Skeletal muscle cell (primary cell): ENCODE measurements around the gene IQCM.

ENCODE experiments used
- DNase-seq: peaks from one replicate; pipeline ENCODE4 v3.0.0-alpha.2; 2010; ENCODE audit warnings: low read depth
- H3K4me3 ChIP-seq: 2 replicates; pipeline ENCODE4 v1.5.1; 2011; ENCODE audit warnings: low read depth, mild to moderate bottlenecking, control low read depth, low read length, moderate library complexity

The IQCM gene

GRCh38 chr4:149631629-149632028 is 184.0 kb downstream of the IQCM start:
- DNase-seq, result no peak
- H3K4me3 ChIP-seq, result no peak overlapping the region

- no peak for DNase-seq
- H3K4me3 ChIP-seq, result no peak overlapping the region
These were observed 185.6 kb downstream of the IQCM start for GRCh38 chr4:149630064-149630463.

GRCh38 chr4:149605601-149606378 is 209.9 kb downstream of the IQCM start:
- DNase-seq, result peak; percentile 15
- no peak overlapping the region for H3K4me3 ChIP-seq

- H3K4me3 ChIP-seq, result no peak overlapping the region
- DNase-seq, result no peak
These were observed 210.8 kb downstream of the IQCM start for GRCh38 chr4:149604827-149605226.

- no peak overlapping the region for H3K4me3 ChIP-seq
- peak; percentile 1 for DNase-seq
These were observed 220.1 kb downstream of the IQCM start for GRCh38 chr4:149595500-149595899.

- DNase-seq, result no peak
- no peak overlapping the region for H3K4me3 ChIP-seq
These were observed 225.8 kb downstream of the IQCM start for GRCh38 chr4:149589826-149590225.

GRCh38 chr4:149584722-149585121 is 230.9 kb downstream of the IQCM start:
- no peak overlapping the region for H3K4me3 ChIP-seq
- DNase-seq, result peak; percentile 3

GRCh38 chr4:149574971-149575370 is 240.7 kb downstream of the IQCM start:
- H3K4me3 ChIP-seq, result no peak overlapping the region
- no peak for DNase-seq

- no peak overlapping the region for H3K4me3 ChIP-seq
- no peak for DNase-seq
These were observed 242.9 kb downstream of the IQCM start for GRCh38 chr4:149572716-149573115.

- H3K4me3 ChIP-seq, result no peak overlapping the region
- DNase-seq, result no peak
These were observed 259.8 kb downstream of the IQCM start for GRCh38 chr4:149555799-149556198.

- no peak overlapping the region for H3K4me3 ChIP-seq
- no peak for DNase-seq
These were observed 260.5 kb downstream of the IQCM start for GRCh38 chr4:149555146-149555545.

GRCh38 chr4:149553959-149554520 is 261.6 kb downstream of the IQCM start:
- no peak overlapping the region for H3K4me3 ChIP-seq
- DNase-seq, result no peak

- no peak for DNase-seq
- no peak overlapping the region for H3K4me3 ChIP-seq
These were observed 263.0 kb downstream of the IQCM start for GRCh38 chr4:149552601-149553000.

GRCh38 chr4:149549911-149550310 is 265.7 kb downstream of the IQCM start:
- no peak for DNase-seq

GRCh38 chr4:149534779-149535178 is 280.9 kb downstream of the IQCM start:
- no peak overlapping the region for H3K4me3 ChIP-seq
- DNase-seq, result no peak

More at GRCh38 chr4:149549911-149550310, 265.7 kb downstream of the IQCM start:
- H3K4me3 ChIP-seq, result no peak overlapping the region

GRCh38 chr4:149531861-149532260 is 283.8 kb downstream of the IQCM start:
- no peak for DNase-seq
- no peak overlapping the region for H3K4me3 ChIP-seq

- no peak overlapping the region for H3K4me3 ChIP-seq
- DNase-seq, result no peak
These were observed 292.6 kb downstream of the IQCM start for GRCh38 chr4:149523039-149523438.

GRCh38 chr4:149521611-149522425 is 293.8 kb downstream of the IQCM start:
- no peak overlapping the region for H3K4me3 ChIP-seq
- no peak for DNase-seq

- no peak overlapping the region for H3K4me3 ChIP-seq
- DNase-seq, result no peak
These were observed 297.2 kb downstream of the IQCM start for GRCh38 chr4:149518471-149518870.

- DNase-seq, result no peak
- no peak overlapping the region for H3K4me3 ChIP-seq
These were observed 302.6 kb downstream of the IQCM start for GRCh38 chr4:149513081-149513480.
